ENCODE results near the gene GOLGA7B. TPM values are rescaled to one million over a fixed set of nuclear protein-coding genes. Genes with fewer than 3 reads are reported as not detected.

The GOLGA7B gene
- total RNA-seq = 0.46 and 0.47 TPM in 2 replicates

GRCh38 chr10:97849687-97850402 lies at the start of gene GOLGA7B:
GOLGA7B (plus strand) TSS chr10:97849843; CDS start chr10:97850304, 461 bp downstream.

Other genes with a start within 250 kb of the GOLGA7B start
- gene MORN4, start 216.3 kb upstream of the GOLGA7B start, total RNA-seq = 6.2 and 7.1 TPM in 2 replicates
- 43.9 and 60.5 TPM in 2 replicates for gene PI4K2A, start 209.2 kb upstream of the GOLGA7B start, total RNA-seq
- 23.0 and 23.2 TPM in 2 replicates for gene AVPI1, start 162.6 kb upstream of the GOLGA7B start, total RNA-seq
- gene MARVELD1, start 136.1 kb upstream of the GOLGA7B start, total RNA-seq = 34.8 and 42.0 TPM in 2 replicates
- gene ZFYVE27, start 112.7 kb upstream of the GOLGA7B start, total RNA-seq = 11.6 and 15.9 TPM in 2 replicates
- not detected in 2 replicates for gene SFRP5, start 77.8 kb upstream of the GOLGA7B start, total RNA-seq
- gene CRTAC1, start 180.8 kb downstream of the GOLGA7B start, total RNA-seq = not detected in 2 replicates

All from hair follicular keratinocyte (primary cell).